ENCODE measurements around the gene VPS13A. TPM values are rescaled to one million over a fixed set of nuclear protein-coding genes. Genes with fewer than 3 reads are reported as not detected.

The VPS13A gene
- total and polyA plus RNA-seq, 9 of the 15 experiments (the other 6 are each of a cell fraction or from before 2014, with no cell fraction given) = 5.6 to 29.9 (median 14.7) TPM

- Histone ChIP-seq H3K9me1 (ENCODE audit: control insufficient read depth, insufficient read depth, low read length) (no peaks in the 10 kb centered on the region), H3K36me3 (ENCODE audit: control insufficient read depth, insufficient read depth, low read length) (peaks cover 17% of the 10 kb centered on the region; the same call in 1 of the 3 replicates), H4K20me1 (replicated peaks; ENCODE audit: control insufficient read depth, insufficient read depth, low read length) (no peaks in the 10 kb centered on the region; the same call in 1 of the 2 replicates), H3K4me3 (no peak overlapping the region), H3K27ac (ENCODE audit: extremely low read depth, low read depth, low read length) (no peak overlapping the region), H3K4me1 (replicated peaks in 1 of 2; ENCODE audit: control insufficient read depth in 2 of 2, insufficient read depth in 2 of 2, low read length in 2 of 2) (no peaks in the 10 kb centered on the region), H3K9ac (ENCODE audit: insufficient read depth in 1 of 2, low read depth in 2 of 2, low read length in 2 of 2) (no peak overlapping the region), H2AFZ (ENCODE audit: low read depth, low read length) (no peak overlapping the region), H3K9me3 (replicated peaks; ENCODE audit: control insufficient read depth, insufficient read depth, low read depth, low read length) (no peaks in the 10 kb centered on the region), H3K4me2 (ENCODE audit: insufficient read depth, low read length) (no peak overlapping the region), H3K27me3 (ENCODE audit: control insufficient read depth in 2 of 2, insufficient read depth in 2 of 2, low read length in 2 of 2) (no peaks in the 10 kb centered on the region), H3K79me2 (ENCODE audit: control insufficient read depth, insufficient read depth, low read length) (no peaks in the 10 kb centered on the region)
- FAIRE-seq = no peak
- ChIA-PET POLR2A (no interaction called here), CTCF (ENCODE audit: low intra/inter-chr PET ratio) (no interaction called here)
- WGBS (ENCODE audit: insufficient coverage, low coverage, missing lambda C conversion rate) = 90% methylated on average over 5 of the region's 5 CpGs
- intact Hi-C loops (cut with micrococcal nuclease) = no loop called here
- no TSS peak for BruUV-seq (replicated peaks)
- ATAC-seq = peak; percentile 55; the same call in 2 of the 3 replicates
- TF ChIP-seq ZBTB40 (IDR thresholded peaks at IDR 0.05) = no peak
- peak; percentile 66; the same call in 1 of the 2 replicates for TF ChIP-seq ZBTB40 (CRISPR knock-in tag; IDR thresholded peaks at IDR 0.05)
- 0 out of 2 replicates have a peak, but pooled peaks have one; percentile 51 for TF ChIP-seq ZNF384 (IDR thresholded peaks at IDR 0.05; ENCODE audit: low read depth, low read length)
- no peak for TF ChIP-seq MXI1 (IDR thresholded peaks at IDR 0.05; ENCODE audit: low read depth, low read length)
- peak in 1 of 2 experiments; percentile 32; a peak in 1 of 4 replicates for TF ChIP-seq RAD21 (CRISPR knock-in tag; conservative IDR thresholded peaks at IDR 0.05 in 1 of 2, IDR thresholded peaks at IDR 0.05 in 1 of 2)
- TF ChIP-seq CTCF (IDR thresholded peaks at IDR 0.05 in 2 of 3, conservative IDR thresholded peaks at IDR 0.05 in 1 of 3; ENCODE audit: insufficient read depth in 2 of 3, low read depth in 1 of 3, low read length in 3 of 3) = peak in 1 of 3 experiments; percentile 52; a peak in 2 of 6 replicates
- DNase-seq (ENCODE audit: extremely low read depth in 1 of 4, low spot score in 3 of 4) = peak in 2 of 4 experiments; percentile 3
- in situ Hi-C loops (cut with MboI) = no loop called here
Observed at GRCh38 chr9:77215874-77216273, 38.5 kb downstream of the VPS13A start.

All from K562 (cell line).